Measurements from ENCODE around the gene CLNK. TPM values are rescaled to one million over a fixed set of nuclear protein-coding genes. Genes with fewer than 3 reads are reported as not detected.

CLNK gene
- total RNA-seq, 2 experiments from 2014 or later, result 2.0 TPM; not detected in 1

GRCh38 chr4:10706236-10706635, 21.7 kb upstream of the CLNK start:
- no peak for DNase-seq (ENCODE audit: low spot score)
- H3K27ac ChIP-seq (ENCODE audit: low read depth, low read length, poor library complexity, severe bottlenecking), result no peak overlapping the region
- H3K4me2 ChIP-seq (ENCODE audit: low read length), result no peak overlapping the region
- no peaks in the 10 kb centered on the region for H3K36me3 ChIP-seq (ENCODE audit: insufficient read depth, low read length)
- no peak overlapping the region for H3K4me3 ChIP-seq (ENCODE audit: low read depth, low read length, poor library complexity, severe bottlenecking)
- H4K20me1 ChIP-seq (ENCODE audit: insufficient read depth, low read length), result no peaks in the 10 kb centered on the region
- no peaks in the 10 kb centered on the region for H3K9me3 ChIP-seq (ENCODE audit: low read length)
- ChIA-PET CTCF (ENCODE audit: unreplicated experiment) (no interaction called here), POLR2A (no interaction called here)
- H3K4me1 ChIP-seq (ENCODE audit: insufficient read depth, low read length, poor library complexity, severe bottlenecking), result no peaks in the 10 kb centered on the region
- no peak for TF ChIP-seq EZH2phosphoT487 (IDR thresholded peaks at IDR 0.05; ENCODE audit: borderline replicate concordance, low read depth, low read length)
- BruUV-seq (replicated peaks), result no TSS peak
- H3K9me2 ChIP-seq (ENCODE audit: insufficient read depth, low read length), result no peaks in the 10 kb centered on the region
- intact Hi-C loops (cut with micrococcal nuclease; ENCODE audit: unreplicated experiment), result no loop called here
- no peak overlapping the region for H2AFZ ChIP-seq (ENCODE audit: low read length)
- no peaks in the 10 kb centered on the region for H3K79me2 ChIP-seq (ENCODE audit: insufficient read depth, low read depth, low read length)

GRCh38 chr4:10704430-10704810, 19.9 kb upstream of the CLNK start:
- no TSS peak for BruUV-seq (replicated peaks)
- intact Hi-C loops (cut with micrococcal nuclease; ENCODE audit: unreplicated experiment), result no loop called here
- no peak overlapping the region for H3K4me3 ChIP-seq (ENCODE audit: low read depth, low read length, poor library complexity, severe bottlenecking)
- H3K4me1 ChIP-seq (ENCODE audit: insufficient read depth, low read length, poor library complexity, severe bottlenecking), result no peaks in the 10 kb centered on the region
- CTCF ChIA-PET (ENCODE audit: unreplicated experiment), result no interaction called here
- H3K9me2 ChIP-seq (ENCODE audit: insufficient read depth, low read length), result no peaks in the 10 kb centered on the region
- H3K4me2 ChIP-seq (ENCODE audit: low read length), result no peak overlapping the region
- H3K36me3 ChIP-seq (ENCODE audit: insufficient read depth, low read length), result no peaks in the 10 kb centered on the region
- H3K79me2 ChIP-seq (ENCODE audit: insufficient read depth, low read depth, low read length), result no peaks in the 10 kb centered on the region
- H3K9me3 ChIP-seq (ENCODE audit: low read length), result no peaks in the 10 kb centered on the region
- no peak overlapping the region for H3K27ac ChIP-seq (ENCODE audit: low read depth, low read length, poor library complexity, severe bottlenecking)
- no peak overlapping the region for H2AFZ ChIP-seq (ENCODE audit: low read length)
- H4K20me1 ChIP-seq (ENCODE audit: insufficient read depth, low read length), result no peaks in the 10 kb centered on the region
- POLR2A ChIA-PET, result interaction anchor here (0.6 kb wide), 1 partner anchor 9 kb away, joined by 4 read pairs; no protein-coding TSS in a partner anchor
- DNase-seq (ENCODE audit: low spot score), result no peak
- TF ChIP-seq CTCF (conservative IDR thresholded peaks at IDR 0.05; ENCODE audit: low read length), result no peak
- TF ChIP-seq EZH2phosphoT487 (IDR thresholded peaks at IDR 0.05; ENCODE audit: borderline replicate concordance, low read depth, low read length), result no peak

- TF ChIP-seq CTCF (conservative IDR thresholded peaks at IDR 0.05; ENCODE audit: low read length) (no peak), EZH2phosphoT487 (IDR thresholded peaks at IDR 0.05; ENCODE audit: borderline replicate concordance, low read depth, low read length) (no peak)
- DNase-seq (ENCODE audit: low spot score), result no peak
- intact Hi-C loops (cut with micrococcal nuclease; ENCODE audit: unreplicated experiment), result no loop called here
- ChIA-PET CTCF (ENCODE audit: unreplicated experiment) (no interaction called here), POLR2A (interaction anchor here (0.6 kb wide), 1 partner anchor 8 kb away, joined by 4 read pairs; no protein-coding TSS in a partner anchor)
- Histone ChIP-seq H4K20me1 (ENCODE audit: insufficient read depth, low read length) (no peaks in the 10 kb centered on the region), H3K4me1 (ENCODE audit: insufficient read depth, low read length, poor library complexity, severe bottlenecking) (no peaks in the 10 kb centered on the region), H3K36me3 (ENCODE audit: insufficient read depth, low read length) (no peaks in the 10 kb centered on the region), H2AFZ (ENCODE audit: low read length) (no peak overlapping the region), H3K9me2 (ENCODE audit: insufficient read depth, low read length) (no peaks in the 10 kb centered on the region), H3K4me2 (ENCODE audit: low read length) (no peak overlapping the region), H3K79me2 (ENCODE audit: insufficient read depth, low read depth, low read length) (no peaks in the 10 kb centered on the region), H3K27ac (ENCODE audit: low read depth, low read length, poor library complexity, severe bottlenecking) (no peak overlapping the region), H3K9me3 (ENCODE audit: low read length) (no peaks in the 10 kb centered on the region), H3K4me3 (ENCODE audit: low read depth, low read length, poor library complexity, severe bottlenecking) (no peak overlapping the region)
- BruUV-seq (replicated peaks), result no TSS peak
These were observed 19.3 kb upstream of the CLNK start for GRCh38 chr4:10703766-10704429.

All from OCI-LY7 (cell line).